ENCODE data around the gene PHTF2.
"Not testable (repeated sequence)": the region's sequence is repeated elsewhere in the genome, so short reads cannot be mapped to it uniquely, and the experiment has no call there.

PHTF2 gene

GRCh38 chr7:77830649-77831355, 32.2 kb downstream of the PHTF2 start:
- DNase-seq (ENCODE audit: low read depth in 2 of 2) = no peak

GRCh38 chr7:77831481-77831880, 32.9 kb downstream of the PHTF2 start:
- DNase-seq (ENCODE audit: low read depth in 2 of 2) = no peak

DNA sequence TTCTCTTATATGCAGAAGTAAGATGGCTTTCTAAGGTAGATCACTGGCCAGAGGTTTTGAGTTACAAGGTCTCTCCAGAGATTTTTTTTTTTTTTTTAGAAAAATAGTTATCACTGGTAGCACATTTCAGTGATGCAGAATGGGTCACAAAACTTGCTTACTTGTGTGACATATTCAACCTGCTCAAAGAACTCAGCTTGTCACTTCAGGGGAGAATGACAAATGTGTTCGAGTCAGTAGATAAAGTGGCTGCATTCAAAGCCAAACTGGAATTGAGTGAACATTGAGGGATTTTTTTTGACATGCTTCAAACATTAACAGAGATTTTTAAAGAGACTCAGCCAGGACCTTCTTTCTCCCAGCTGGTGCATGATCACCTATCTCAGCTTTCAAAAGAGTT, 33.4 kb downstream of the PHTF2 start:
- no peak for DNase-seq (ENCODE audit: low read depth in 2 of 2)

DNA sequence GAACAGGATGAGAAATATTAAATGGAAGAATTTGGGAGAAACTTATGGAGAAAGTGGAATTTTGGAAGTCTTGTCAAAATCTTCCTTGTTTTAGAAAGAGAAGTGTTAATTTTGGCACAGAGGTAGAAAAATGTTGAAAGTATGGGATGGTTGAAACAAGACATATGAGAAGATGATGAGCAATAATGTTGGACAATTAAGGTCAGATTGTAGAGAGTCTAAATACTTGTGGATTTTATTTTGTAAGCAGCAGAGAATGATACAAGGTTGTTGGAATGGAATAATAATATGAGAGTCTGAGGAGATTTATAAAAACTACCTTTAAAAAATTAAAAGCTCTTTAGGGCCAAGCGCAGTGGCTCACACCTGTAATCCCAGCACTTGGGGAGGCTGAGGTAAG, 34.6 kb downstream of the PHTF2 start:
- DNase-seq (ENCODE audit: low read depth in 2 of 2) = no peak

DNA sequence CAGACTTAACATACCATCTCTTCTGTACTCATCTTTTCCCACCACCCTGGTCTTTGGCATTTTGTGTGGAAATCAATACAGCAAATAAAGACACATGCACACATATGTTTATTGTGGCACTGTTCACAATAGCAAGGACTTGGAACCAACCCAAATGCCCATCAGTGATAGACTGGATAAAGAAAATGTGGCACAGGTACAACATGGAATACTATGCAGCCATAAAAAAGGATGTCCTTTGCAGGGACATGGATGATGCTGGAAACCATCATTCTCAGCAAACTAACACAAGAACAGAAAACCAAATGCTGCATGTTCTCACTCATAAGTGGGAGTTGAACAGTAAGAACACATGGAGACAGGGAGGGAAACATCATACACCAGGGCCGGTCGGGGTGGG, 37.9 kb downstream of the PHTF2 start:
- not testable (repeated sequence) for DNase-seq (ENCODE audit: low read depth in 2 of 2)

DNA sequence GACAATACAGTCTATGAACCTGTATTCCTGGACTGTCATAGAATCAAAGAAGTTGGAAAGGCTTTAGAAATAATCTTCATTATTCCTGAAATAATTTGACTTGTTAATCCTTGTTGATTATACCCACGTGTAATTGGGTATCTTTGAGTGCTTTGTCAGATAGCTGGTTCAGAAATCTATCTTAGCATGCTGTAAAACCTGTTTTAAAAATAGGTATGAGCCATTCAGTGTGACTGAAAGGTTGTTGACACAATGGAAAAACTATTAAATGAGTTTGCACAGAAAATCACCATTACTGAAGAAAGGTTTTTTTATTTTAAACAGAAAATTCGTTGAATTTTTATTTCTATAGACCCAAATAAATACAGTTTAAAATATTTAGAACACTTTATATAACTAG, 38.7 kb downstream of the PHTF2 start:
- no peak for DNase-seq (ENCODE audit: low read depth in 2 of 2)

DNA sequence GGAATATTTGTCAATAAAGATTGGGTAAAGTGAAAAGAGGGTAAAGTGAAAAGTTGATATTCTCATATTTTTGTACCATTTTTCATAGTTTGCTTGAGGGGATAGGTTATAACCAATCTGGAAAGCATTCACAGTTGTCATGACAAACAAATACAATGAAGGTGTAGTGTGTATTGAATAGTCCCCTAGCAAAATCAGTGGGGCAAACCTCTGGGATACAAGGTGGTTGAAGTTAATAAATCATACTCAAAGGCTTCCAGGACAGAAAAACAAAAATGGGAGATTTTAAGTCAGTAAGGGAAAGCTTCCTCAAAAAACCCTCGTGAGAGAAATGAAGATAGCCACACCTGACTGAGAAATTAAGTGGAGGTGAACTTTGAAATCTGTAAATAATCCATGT, 39.4 kb downstream of the PHTF2 start:
- no peak for DNase-seq (ENCODE audit: low read depth in 2 of 2)

- DNase-seq (ENCODE audit: low read depth in 2 of 2) = no peak
These were observed 40.4 kb downstream of the PHTF2 start for GRCh38 chr7:77838929-77839491.

- DNase-seq (ENCODE audit: low read depth in 2 of 2) = no peak
These were observed 41.3 kb downstream of the PHTF2 start for GRCh38 chr7:77839919-77840318.

- no peak for DNase-seq (ENCODE audit: low read depth in 2 of 2)
These were observed 44.6 kb downstream of the PHTF2 start for GRCh38 chr7:77843194-77843593.

GRCh38 chr7:77846317-77847092, 47.9 kb downstream of the PHTF2 start:
- no peak for DNase-seq (ENCODE audit: low read depth in 2 of 2)

DNA sequence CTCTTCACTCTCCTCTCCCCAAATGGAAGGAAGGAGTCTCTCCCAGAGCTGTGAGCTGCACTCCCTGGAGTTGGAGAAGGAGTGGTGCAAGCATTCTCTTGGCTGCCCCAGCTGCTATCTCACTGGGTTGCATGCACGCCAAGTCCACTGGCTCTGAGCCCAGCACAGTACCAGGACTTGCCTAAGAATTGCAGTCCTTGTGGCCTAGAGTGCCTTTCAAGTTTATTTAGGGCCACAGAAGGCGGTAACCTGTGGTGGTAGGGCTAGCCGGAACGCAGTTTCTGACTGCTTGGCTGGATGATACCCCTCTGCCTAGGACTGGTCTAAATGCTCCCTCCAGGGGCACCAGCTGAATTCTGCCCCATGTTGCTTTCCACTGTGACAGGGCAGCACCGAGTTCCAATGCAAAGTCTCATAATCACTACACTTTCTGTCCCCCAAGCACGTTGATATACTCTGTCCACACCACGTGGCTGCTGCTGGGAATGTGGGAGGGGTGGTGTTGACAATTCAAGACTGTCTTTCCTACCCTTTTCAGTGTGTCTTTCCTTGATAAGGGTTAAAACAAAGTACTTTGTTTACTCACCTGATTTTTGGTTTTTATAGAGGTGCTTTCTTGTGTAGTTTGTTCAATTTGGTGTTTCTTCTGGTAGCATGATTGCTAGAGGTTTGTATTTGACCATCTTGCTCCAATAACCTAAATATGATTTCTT, 57.0 kb downstream of the PHTF2 start:
- DNase-seq (ENCODE audit: low read depth in 2 of 2) = no peak

- no peak for DNase-seq (ENCODE audit: low read depth in 2 of 2)
These were observed 59.7 kb downstream of the PHTF2 start for GRCh38 chr7:77858278-77858677.

- no peak for DNase-seq (ENCODE audit: low read depth in 2 of 2)
These were observed 60.8 kb downstream of the PHTF2 start for GRCh38 chr7:77859343-77859742.

DNA sequence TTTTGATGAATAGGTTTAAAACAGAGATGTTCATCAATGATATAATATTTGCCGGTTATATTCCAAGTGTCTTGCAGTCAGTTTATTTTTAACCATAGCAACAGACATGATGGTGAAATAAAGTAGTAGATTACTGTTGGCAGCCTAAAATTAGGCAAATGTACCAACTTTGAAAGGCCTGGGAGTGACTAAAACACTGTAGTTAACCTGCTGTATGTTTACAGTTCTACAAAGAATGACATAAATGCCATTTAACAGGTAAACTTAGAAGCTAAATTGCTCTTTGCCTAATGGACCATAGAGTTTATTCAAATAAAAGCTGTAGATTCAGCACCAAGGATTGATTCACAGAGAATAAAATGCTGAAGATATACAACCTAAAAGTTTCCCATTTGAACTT, 64.1 kb downstream of the PHTF2 start:
- no peak for DNase-seq (ENCODE audit: low read depth in 2 of 2)

GRCh38 chr7:77863860-77864259, 65.3 kb downstream of the PHTF2 start:
- no peak for DNase-seq (ENCODE audit: low read depth in 2 of 2)

DNA sequence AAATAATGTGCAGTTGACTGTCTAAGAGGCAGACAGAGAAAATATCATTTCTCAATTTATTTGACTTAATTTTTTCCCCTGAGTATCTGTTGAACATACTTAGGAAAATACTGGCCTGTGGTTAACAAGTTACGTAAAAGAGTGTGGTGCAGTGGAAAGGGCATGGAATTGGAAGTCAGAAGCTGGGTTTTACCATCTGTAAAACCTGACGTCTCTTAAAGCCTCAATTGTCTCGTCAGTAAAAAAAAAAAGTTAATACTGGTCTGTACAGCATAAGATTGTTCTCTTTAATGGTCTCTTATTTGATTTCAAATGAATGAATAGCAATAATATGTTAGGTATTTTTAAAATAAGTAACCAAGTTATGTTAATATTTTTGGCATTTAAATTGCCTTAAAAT, 67.8 kb downstream of the PHTF2 start:
- no peak for DNase-seq (ENCODE audit: low read depth in 2 of 2)

DNA sequence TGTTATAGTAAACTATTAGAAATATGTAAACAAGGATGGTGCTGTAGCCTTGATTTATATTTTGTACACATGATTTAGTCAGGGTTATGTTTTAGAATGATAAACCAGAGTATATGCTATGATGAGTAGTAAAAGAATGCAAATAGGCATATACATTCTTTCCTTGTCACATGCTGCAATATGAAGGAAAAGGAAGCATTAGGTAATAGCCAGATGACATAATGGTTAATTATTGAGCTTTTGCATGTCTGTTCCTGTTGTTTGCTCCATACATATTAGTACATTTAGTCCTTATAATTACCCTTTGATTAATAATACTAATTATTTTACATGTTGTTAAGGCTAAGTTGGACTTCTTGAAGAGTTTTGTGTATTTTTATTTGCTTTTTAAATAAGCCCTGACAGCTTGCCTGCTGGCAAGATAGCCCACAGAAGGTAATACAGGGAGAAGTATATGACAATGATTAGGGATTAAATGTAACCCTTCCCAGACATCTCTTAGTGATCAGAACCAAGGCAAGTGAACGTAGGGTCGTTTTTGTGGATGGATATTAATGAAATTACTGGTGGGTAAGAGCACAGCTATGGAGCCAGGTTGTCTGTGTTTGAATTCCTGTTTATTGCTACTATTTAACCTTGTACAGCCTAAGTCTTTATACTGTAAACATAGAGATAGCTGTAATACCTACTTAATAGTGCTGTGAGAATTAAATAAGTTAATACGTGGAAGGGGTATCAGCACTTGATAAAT, 68.4 kb downstream of the PHTF2 start:
- DNase-seq (ENCODE audit: low read depth in 2 of 2) = no peak

- DNase-seq (ENCODE audit: low read depth in 2 of 2) = no peak
These were observed 68.9 kb downstream of the PHTF2 start for GRCh38 chr7:77867537-77867865.

GRCh38 chr7:77872256-77872655, 73.7 kb downstream of the PHTF2 start:
- not testable (repeated sequence) for DNase-seq (ENCODE audit: low read depth in 2 of 2)

DNA sequence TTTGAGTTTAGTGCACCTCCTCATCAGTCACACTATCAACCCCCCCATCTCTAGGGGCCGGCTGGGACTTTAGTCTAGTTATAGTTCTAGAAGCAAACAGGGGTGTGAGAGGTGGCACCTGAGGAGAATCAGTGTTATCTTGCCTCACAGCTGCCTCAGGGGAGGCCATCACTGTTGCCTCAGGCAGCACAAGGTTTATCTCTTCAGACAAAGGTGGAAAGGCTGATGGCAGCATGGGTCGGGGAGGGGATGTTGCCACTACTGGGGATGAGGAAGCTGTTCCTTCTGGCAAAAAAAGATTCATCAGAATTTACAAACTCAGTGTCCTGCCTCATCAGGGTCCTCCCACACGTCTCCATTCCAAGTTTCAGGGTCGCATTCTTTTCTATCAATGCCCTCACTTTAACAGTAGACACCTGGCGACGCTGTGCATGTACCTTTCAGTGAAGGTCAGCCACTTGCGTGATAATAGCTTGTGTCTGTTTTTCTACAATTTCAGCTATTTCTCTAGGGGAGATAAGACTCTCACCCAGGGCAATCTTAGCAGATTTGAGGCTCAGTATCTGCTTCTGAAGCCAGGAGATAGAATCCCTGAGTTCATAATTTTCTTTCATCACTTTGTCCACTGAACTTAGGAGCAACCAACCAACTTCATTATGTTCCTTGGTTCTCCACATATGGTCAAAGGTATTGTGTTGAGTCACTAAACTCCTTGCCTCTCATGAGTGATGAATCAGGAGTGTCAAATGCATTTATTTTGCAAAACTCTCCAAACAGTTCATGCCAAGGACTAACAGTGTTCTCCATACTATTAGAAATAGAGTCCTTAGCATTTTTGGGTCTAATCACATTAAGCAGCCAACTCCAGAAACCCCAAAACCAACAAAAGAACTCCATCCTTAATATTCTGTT, 75.1 kb downstream of the PHTF2 start:
- DNase-seq (ENCODE audit: low read depth in 2 of 2) = not testable (repeated sequence)
